Kidney (tissue), 14 donors: ENCODE measurements around the gene SNX10. TPM values are rescaled to one million over a fixed set of nuclear protein-coding genes. Genes with fewer than 3 reads are reported as not detected.
A peak's percentile ranks its signal among the peaks of the same experiment; 100 is the strongest.

Source experiments
- DNase-seq, 5 donors: peaks; one replicate each; pipeline ENCODE4 v3.0.0-alpha.2; 2013 to 2020
- FAIRE-seq: peaks from 2 replicates; lab custom pipeline; 2012; peaks lifted over from hg19 to GRCh38; lab: Jason Lieb, UNC
- H3K27ac ChIP-seq, 2 donors: one replicate each; pipeline ENCODE4 v1.7.0; 2013; ENCODE audit warnings: low read depth in 2 of 2, low read length in 2 of 2, inconsistent platforms in 1 of 2
- H3K27me3 ChIP-seq: one replicate; pipeline ENCODE4 v1.7.1; 2013; ENCODE audit warnings: low read length, inconsistent platforms; ENCODE audit not compliant: control insufficient read depth, insufficient read depth
- H3K36me3 ChIP-seq, 3 donors: one replicate each; pipeline versions ENCODE4 v1.7.0 to v1.7.1; 2013; ENCODE audit warnings: low read length in 3 of 3, control low read depth in 1 of 3, inconsistent platforms in 1 of 3; ENCODE audit not compliant: insufficient read depth in 3 of 3, control insufficient read depth in 2 of 3
- H3K4me1 ChIP-seq, 3 donors: one replicate each; pipeline versions ENCODE4 v1.7.0 to v1.7.1; 2013; ENCODE audit warnings: low read length in 3 of 3, inconsistent platforms in 1 of 3, low read depth in 1 of 3; ENCODE audit not compliant: control insufficient read depth in 2 of 3, insufficient read depth in 2 of 3
- H3K4me3 ChIP-seq, 3 donors: one replicate each; pipeline versions ENCODE4 v1.7.0 to v1.8.1; 2013; ENCODE audit warnings: low read length in 3 of 3, control low read depth in 1 of 3, inconsistent platforms in 1 of 3
- H3K9ac ChIP-seq, 3 donors: one replicate each; pipeline versions ENCODE4 v1.7.0 to v1.7.1; 2013; ENCODE audit warnings: low read length in 3 of 3, control low read depth in 1 of 3, inconsistent platforms in 1 of 3
- H3K9me3 ChIP-seq, 3 donors: one replicate each; pipeline versions ENCODE4 v1.7.0 to v1.7.1; 2013; ENCODE audit warnings: low read length in 3 of 3, control low read depth in 1 of 3, inconsistent platforms in 1 of 3; ENCODE audit not compliant: control insufficient read depth in 2 of 3, insufficient read depth in 1 of 3
- CTCF ChIP-seq: IDR thresholded peaks from 3 replicates; pipeline ENCODE4 v1.5.1; 2012; ENCODE audit warnings: mild to moderate bottlenecking, moderate library complexity, borderline replicate concordance; ENCODE audit not compliant: insufficient read depth; ENCODE audit errors: extremely low read depth
- intact Hi-C: fragments of 100-400 bp; cut with DNase I; formaldehyde crosslinking; loops from one replicate; pipeline ENCODE4 v1.11.1; 2022
- polyA plus RNA-seq: library from polyadenylated mRNA; stranded (reverse); fragments of 350-450 nt; fragmentation: Illumina TruSeq; extraction: RNeasy Lipid Tissue Mini Kit (QIAGEN cat#74804); gene quantifications from one replicate; pipeline ENCODE4 v1.2.3, GENCODE V29; 2014; ENCODE audit warnings: low read depth, low replicate concordance; ENCODE audit not compliant: insufficient read depth
- total RNA-seq: library from RNA; stranded (reverse); fragmentation: NEBNext Ultra II Directional; extraction: Animal tissue kit (Norgen Biotek cat#: 25700); gene quantifications from one replicate; pipeline ENCODE4 v1.2.1, GENCODE V29; 2021
- donor health status: control.
- donor health status: control.
- donor health status: control.
- donor health status: control.
- donor health status: control.
- donor health status: DM: yes; HTN: yes; CAD: no.
- donor health status: Normal renal cell carcinoma (clear cell type).

The SNX10 gene
- total and polyA plus RNA-seq, 2 donors from 2014 or later: 30.1 to 72.0 TPM

GRCh38 chr7:26404189-26404996, 112.7 kb downstream of the SNX10 start:
- H3K27ac ChIP-seq: no peak overlapping the region
- no peak for FAIRE-seq
- H3K4me3 ChIP-seq: no peak overlapping the region
- no peak for DNase-seq
- no peaks in the 10 kb centered on the region for H3K27me3 ChIP-seq
- H3K4me1 ChIP-seq: peaks cover 0 to 6% (median 4%) of the 10 kb centered on the region in 3 donors
- intact Hi-C loops: no loop called here
- no peak for TF ChIP-seq CTCF
- no peak overlapping the region for H3K9ac ChIP-seq
- no peaks in the 10 kb centered on the region for H3K36me3 ChIP-seq
- no peaks in the 10 kb centered on the region for H3K9me3 ChIP-seq

DNA sequence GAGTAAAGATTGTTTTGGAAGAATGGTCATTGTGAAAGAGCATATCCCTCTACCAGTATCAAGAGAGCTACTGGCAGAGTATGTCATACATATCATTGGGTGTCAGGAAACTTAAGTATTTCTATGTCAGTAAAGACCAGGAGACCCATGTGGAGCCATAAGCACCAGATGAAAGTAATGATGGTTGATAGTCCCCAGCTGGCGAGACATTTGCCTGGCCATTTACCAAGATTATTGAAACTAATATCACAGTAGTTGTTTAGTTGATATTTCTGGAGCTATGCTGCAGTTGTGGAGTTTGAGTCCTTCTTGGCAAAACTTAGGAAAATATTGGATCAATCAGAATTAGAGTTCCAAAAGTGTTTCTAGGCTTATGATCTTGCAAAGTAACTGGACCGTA, 114.8 kb downstream of the SNX10 start:
- Histone ChIP-seq H3K9me3 (no peaks in the 10 kb centered on the region), H3K9ac (no peak overlapping the region), H3K36me3 (no peaks in the 10 kb centered on the region), H3K4me3 (no peak overlapping the region), H3K4me1 (peaks cover 0 to 7% (median 3%) of the 10 kb centered on the region in 3 donors), H3K27me3 (no peaks in the 10 kb centered on the region), H3K27ac (no peak overlapping the region)
- intact Hi-C loops: no loop called here
- FAIRE-seq (no peak), DNase-seq (no peak)
- no peak for TF ChIP-seq CTCF

- no peak overlapping the region for H3K9ac ChIP-seq
- no peaks in the 10 kb centered on the region for H3K36me3 ChIP-seq
- DNase-seq (peak in 2 of 5 donors; percentile 39 to 55), FAIRE-seq (no peak)
- H3K27me3 ChIP-seq: no peaks in the 10 kb centered on the region
- no peak overlapping the region for H3K27ac ChIP-seq
- no peak for TF ChIP-seq CTCF
- H3K4me3 ChIP-seq: no peak overlapping the region
- peaks cover 0 to 7% (median 0%) of the 10 kb centered on the region in 3 donors for H3K4me1 ChIP-seq
- no peaks in the 10 kb centered on the region for H3K9me3 ChIP-seq
- intact Hi-C loops: no loop called here
Observed at GRCh38 chr7:26409661-26410547, 118.2 kb downstream of the SNX10 start.
